HCT116 (cell line): Measurements from ENCODE around the gene XPNPEP1. TPM values are rescaled to one million over a fixed set of nuclear protein-coding genes. Genes with fewer than 3 reads are reported as not detected.

Source experiments
- ATAC-seq: fragments of 200-7000 bp; cut with Tn5 transposase; 2 replicates; pipeline ENCODE4 v1.9.1; 2020; ENCODE audit warnings: mild to moderate bottlenecking, moderate library complexity
- BruUV-seq: library from RNA; stranded (reverse); fragments of 400-500 nt; replicated peaks from 2 replicates; lab custom pipeline; 2021; lab: Mats Ljungman, UMichigan
- CTCF ChIA-PET: fragments of 300-600 bp; sonication (Branson Sonifier 250); formaldehyde crosslinking; loops from one replicate; lab custom pipeline; 2021; ENCODE audit warnings: antibody characterized with exemption; lab: Charles Lee
- POLR2A ChIA-PET: fragments of 300-600, 350-600 bp; sonication (Branson Sonifier 250); formaldehyde crosslinking; loops from one replicate; lab custom pipeline; 2021; ENCODE audit warnings: antibody characterized with exemption; lab: Charles Lee
- RAD21 ChIA-PET, 2 experiments: fragments of 300-600 bp; sonication (Branson Sonifier 250); formaldehyde crosslinking; loops; one replicate each; lab custom pipeline; 2023; ENCODE audit warnings: low total read pairs in 2 of 2; ENCODE audit not compliant: uncharacterized antibody in 2 of 2, unreplicated experiment in 2 of 2, low non-redundant PET in 1 of 2; lab: Charles Lee
- DNase-seq: peaks from one replicate; pipeline ENCODE4 v3.0.0-alpha.2; 2010; ENCODE audit warnings: low read depth, low spot score
- H2AFZ ChIP-seq: fragments of 200-600 bp; shearing (Covaris generic), sonication (generic); 2 replicates; pipeline ENCODE4 v1.6.1; 2017; ENCODE audit warnings: low read depth, mixed run types, mixed read lengths, antibody characterized with exemption, low read length; ENCODE audit not compliant: poor library complexity, severe bottlenecking
- H3K27ac ChIP-seq: 2 replicates; pipeline ENCODE4 v1.5.1; 2012; ENCODE audit warnings: low read depth, low read length
- H3K27me3 ChIP-seq: fragments of 200-600 bp; sonication (generic); 2 replicates; pipeline ENCODE4 v1.6.1; 2016; ENCODE audit warnings: mixed run types, low read length, mixed read lengths; ENCODE audit not compliant: insufficient read depth
- H3K36me3 ChIP-seq, 2 experiments: fragments of 200-500 bp in 1 of 2; fragments of 200-600 bp in 1 of 2; sonication (Bioruptor generic) in 1 of 2; sonication (generic) in 1 of 2; 2 replicates each; pipeline versions ENCODE4 v1.5.1 to v1.6.1; 2014 to 2016; ENCODE audit warnings: low read length in 2 of 2, inconsistent platforms in 1 of 2, mixed read lengths in 1 of 2, mixed run types in 1 of 2; ENCODE audit not compliant: insufficient read depth in 2 of 2, control insufficient read depth in 1 of 2
- H3K4me1 ChIP-seq, 2 experiments: fragments of 200-600 bp in 1 of 2; sonication (generic) in 1 of 2; 2 replicates each; pipeline versions ENCODE4 v1.5.1 to v1.6.1; 2012 to 2017; ENCODE audit warnings: low read length in 2 of 2, inconsistent platforms in 1 of 2, mild to moderate bottlenecking in 1 of 2, mixed read lengths in 1 of 2, mixed run types in 1 of 2, moderate library complexity in 1 of 2; ENCODE audit not compliant: insufficient read depth in 2 of 2, control insufficient read depth in 1 of 2
- H3K4me2 ChIP-seq: fragments of 200-600 bp; sonication (generic); 2 replicates; pipeline ENCODE4 v1.6.1; 2017; ENCODE audit warnings: mixed run types, low read length, mixed read lengths
- H3K4me3 ChIP-seq, 2 experiments: fragments of 200-600 bp in 1 of 2; sonication (generic) in 1 of 2; replicated peaks in 1 of 2; 2 replicates each; pipeline ENCODE4 v1.5.1; 2011 to 2016; ENCODE audit warnings: low read length in 2 of 2, control low read depth in 1 of 2, low read depth in 1 of 2, mild to moderate bottlenecking in 1 of 2, mixed read lengths in 1 of 2, mixed run types in 1 of 2
- H3K79me2 ChIP-seq: fragments of 200-600 bp; sonication (generic); 2 replicates; pipeline ENCODE4 v1.6.1; 2017; ENCODE audit warnings: mild to moderate bottlenecking, mixed run types, low read length, moderate library complexity, mixed read lengths; ENCODE audit not compliant: insufficient read depth
- H3K9ac ChIP-seq: fragments of 200-600 bp; sonication (generic); 2 replicates; pipeline ENCODE4 v1.6.1; 2016; ENCODE audit warnings: low read length, mixed read lengths
- H3K9me2 ChIP-seq: fragments of 200-600 bp; sonication (generic), shearing (Covaris generic); 2 replicates; pipeline ENCODE4 v1.6.1; 2017; ENCODE audit warnings: mixed run types, mild to moderate bottlenecking, moderate library complexity; ENCODE audit not compliant: insufficient read depth
- H3K9me3 ChIP-seq, 2 experiments: fragments of 200-500 bp in 1 of 2; fragments of 200-600 bp in 1 of 2; sonication (Bioruptor generic) in 1 of 2; sonication (generic) in 1 of 2; 2 replicates each; pipeline ENCODE4 v1.6.1; 2014 to 2017; ENCODE audit warnings: low read length in 2 of 2, mixed read lengths in 2 of 2, inconsistent platforms in 1 of 2, low read depth in 1 of 2, mild to moderate bottlenecking in 1 of 2, mixed run types in 1 of 2, moderate library complexity in 1 of 2; ENCODE audit not compliant: control insufficient read depth in 1 of 2, insufficient read depth in 1 of 2
- H4K20me1 ChIP-seq: fragments of 200-600 bp; sonication (generic), shearing (Covaris generic); 2 replicates; pipeline ENCODE4 v1.6.1; 2017; ENCODE audit warnings: mixed run types, mild to moderate bottlenecking, moderate library complexity; ENCODE audit not compliant: insufficient read depth
- CBX3 ChIP-seq: IDR thresholded peaks from 2 replicates; pipeline ENCODE4 v1.6.1; 2012; ENCODE audit warnings: low read depth
- RAD21 ChIP-seq: IDR thresholded peaks from 2 replicates; pipeline ENCODE4 v1.6.1; 2012; ENCODE audit warnings: low read depth, mild to moderate bottlenecking
- SIN3A ChIP-seq: IDR thresholded peaks from 2 replicates; pipeline ENCODE4 v1.6.1; 2012; ENCODE audit warnings: low read depth
- YY1 ChIP-seq: IDR thresholded peaks from 2 replicates; pipeline ENCODE4 v1.6.1; 2011; ENCODE audit warnings: low read length, low read depth, moderate library complexity, mild to moderate bottlenecking; ENCODE audit not compliant: insufficient replicate concordance; ENCODE audit errors: extremely low read depth
- intact Hi-C: fragments of 100-400 bp; cut with micrococcal nuclease; formaldehyde crosslinking; loops from 2 replicates; pipeline ENCODE4 v1.10.0; 2022
- total RNA-seq: library from RNA; stranded (reverse); gene quantifications from one replicate; pipeline ENCODE4 v1.2.1, GENCODE V29; 2021; ENCODE audit not compliant: unreplicated experiment
- TF ChIP-seq, protein P1 (sequence below): IDR thresholded peaks from 2 replicates; pipeline ENCODE4 v1.6.1; 2012
- TF ChIP-seq, protein P2 (sequence below), 3 experiments: fragments of 200-600 bp in 1 of 3; sonication (generic) in 1 of 3; IDR thresholded peaks in 2 of 3; conservative IDR thresholded peaks in 1 of 3; 2 replicates each; pipeline ENCODE4 v1.5.1; 2012 to 2017; ENCODE audit warnings: low read depth in 2 of 3, low read length in 2 of 3, antibody characterized with exemption in 1 of 3, borderline replicate concordance in 1 of 3, control low read depth in 1 of 3, mild to moderate bottlenecking in 1 of 3, mixed read lengths in 1 of 3, mixed run types in 1 of 3, moderate library complexity in 1 of 3; ENCODE audit not compliant: insufficient read depth in 1 of 3

The XPNPEP1 gene
- total RNA-seq, 1 experiment from 2014 or later: 87.3 TPM

DNA sequence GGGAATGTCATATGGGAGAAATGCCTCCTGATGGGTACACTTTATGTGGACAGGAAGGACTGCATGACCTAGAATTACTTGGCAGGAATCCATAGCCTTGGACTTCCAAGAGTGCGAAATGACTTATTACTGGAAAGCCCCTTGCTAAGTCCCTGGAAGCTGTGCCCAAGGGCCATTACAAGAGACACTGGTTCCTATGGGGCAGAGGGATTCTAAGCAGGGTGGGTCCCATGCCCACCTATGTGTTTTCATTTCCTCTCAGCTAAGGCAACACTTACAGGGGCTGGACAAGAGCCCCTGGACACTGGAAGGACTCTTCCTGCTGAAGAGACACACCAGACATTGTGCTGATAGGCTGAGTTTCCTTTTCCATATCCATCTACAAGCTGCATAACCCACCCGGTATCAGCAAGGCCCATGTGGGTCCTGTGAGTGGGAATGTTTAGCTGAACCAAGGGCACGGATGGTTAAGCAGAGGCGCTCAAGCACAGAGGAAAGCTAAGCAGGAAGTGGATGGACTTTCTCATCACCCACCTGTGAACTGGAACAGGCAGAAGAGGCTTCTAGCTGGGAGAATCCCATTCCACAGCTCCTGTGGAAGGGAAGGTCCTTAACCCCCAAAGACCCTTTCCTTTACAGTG is 56.2 kb downstream of the XPNPEP1 start:
- no peak for TF ChIP-seq YY1
- Histone ChIP-seq H3K4me2 (no peak overlapping the region), H3K27me3 (no peaks in the 10 kb centered on the region), H4K20me1 (no peaks in the 10 kb centered on the region), H2AFZ (no peak overlapping the region), H3K27ac (no peak overlapping the region), H3K36me3 (peaks cover 16 to 51% of the 10 kb centered on the region in 2 experiments; a peak in 3 of 4 replicates), H3K4me1 (no peaks in the 10 kb centered on the region), H3K4me3 (no peak overlapping the region), H3K9ac (no peak overlapping the region), H3K79me2 (no peaks in the 10 kb centered on the region), H3K9me2 (no peaks in the 10 kb centered on the region), H3K9me3 (no peaks in the 10 kb centered on the region)
- intact Hi-C loops: no loop called here
- RAD21 ChIA-PET: no interaction called here
- BruUV-seq: no TSS peak
- ATAC-seq (no peak), DNase-seq (no peak)
- CTCF ChIA-PET: interaction anchor here (0.6 to 1.2 kb wide), 3 partner anchors 14 to 17 kb away, joined by 3 to 5 read pairs (median 3); no protein-coding TSS in a partner anchor
- POLR2A ChIA-PET: no interaction called here

DNA sequence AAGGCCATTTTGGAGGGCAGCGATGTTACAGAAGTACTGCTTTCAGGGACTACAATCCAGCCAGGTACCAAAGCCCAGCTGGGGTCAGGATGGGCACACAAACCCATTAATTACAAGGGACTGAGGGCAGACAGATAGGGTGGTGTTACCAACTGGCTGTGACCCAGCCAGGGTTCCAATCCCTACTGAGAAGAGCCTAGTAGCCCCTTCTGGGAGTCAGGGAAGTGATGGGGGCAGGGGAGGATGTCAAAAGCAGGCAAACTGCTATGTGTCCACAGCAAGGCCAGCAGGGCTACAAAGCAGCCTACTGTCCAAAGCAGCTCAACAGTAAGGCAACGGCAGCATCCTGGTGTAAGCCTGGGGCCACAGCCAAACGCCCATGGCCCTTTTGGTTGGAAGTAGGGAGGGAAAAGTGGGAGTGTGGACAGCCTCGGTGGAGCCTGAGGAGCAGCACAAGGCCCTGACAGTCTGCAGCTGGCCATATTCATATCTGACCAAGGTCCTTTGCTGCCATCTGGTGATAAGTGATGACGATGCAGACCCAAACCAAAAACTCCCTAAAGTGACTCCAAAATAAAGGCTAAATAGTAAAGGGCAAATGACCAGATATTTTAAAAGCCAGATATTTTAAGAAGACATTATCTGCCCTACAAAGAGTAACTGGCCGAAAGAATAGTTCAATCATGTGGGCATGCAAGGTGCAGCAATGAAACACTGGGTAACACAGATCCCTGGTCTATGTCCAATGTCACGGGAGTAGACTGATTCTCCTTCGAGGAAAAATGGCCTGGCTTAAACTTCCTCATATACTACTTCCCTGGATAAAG is 56.9 kb downstream of the XPNPEP1 start:
- no TSS peak for BruUV-seq
- peak; percentile 83 for ATAC-seq

More for the DNA sequence above, 56.9 kb downstream of the XPNPEP1 start:
- Histone ChIP-seq H3K27ac (no peak overlapping the region), H2AFZ (no peak overlapping the region), H3K36me3 (peaks cover 16 to 46% of the 10 kb centered on the region in 2 experiments; a peak in 3 of 4 replicates), H3K9me3 (no peaks in the 10 kb centered on the region), H4K20me1 (no peaks in the 10 kb centered on the region), H3K4me1 (no peaks in the 10 kb centered on the region), H3K9me2 (no peaks in the 10 kb centered on the region), H3K27me3 (no peaks in the 10 kb centered on the region), H3K79me2 (no peaks in the 10 kb centered on the region), H3K4me3 (no peak overlapping the region), H3K4me2 (no peak overlapping the region), H3K9ac (no peak overlapping the region)
- CTCF ChIA-PET: interaction anchor here (0.6 to 1.2 kb wide), 2 partner anchors 14 to 18 kb away, joined by 3 read pairs; no protein-coding TSS in a partner anchor
- TF ChIP-seq CBX3 (no peak), SIN3A (no peak), RAD21 (peak; percentile 37)
- TF ChIP-seq, protein P1, sequence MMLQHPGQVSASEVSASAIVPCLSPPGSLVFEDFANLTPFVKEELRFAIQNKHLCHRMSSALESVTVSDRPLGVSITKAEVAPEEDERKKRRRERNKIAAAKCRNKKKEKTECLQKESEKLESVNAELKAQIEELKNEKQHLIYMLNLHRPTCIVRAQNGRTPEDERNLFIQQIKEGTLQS: no peak
- TF ChIP-seq, protein P2, sequence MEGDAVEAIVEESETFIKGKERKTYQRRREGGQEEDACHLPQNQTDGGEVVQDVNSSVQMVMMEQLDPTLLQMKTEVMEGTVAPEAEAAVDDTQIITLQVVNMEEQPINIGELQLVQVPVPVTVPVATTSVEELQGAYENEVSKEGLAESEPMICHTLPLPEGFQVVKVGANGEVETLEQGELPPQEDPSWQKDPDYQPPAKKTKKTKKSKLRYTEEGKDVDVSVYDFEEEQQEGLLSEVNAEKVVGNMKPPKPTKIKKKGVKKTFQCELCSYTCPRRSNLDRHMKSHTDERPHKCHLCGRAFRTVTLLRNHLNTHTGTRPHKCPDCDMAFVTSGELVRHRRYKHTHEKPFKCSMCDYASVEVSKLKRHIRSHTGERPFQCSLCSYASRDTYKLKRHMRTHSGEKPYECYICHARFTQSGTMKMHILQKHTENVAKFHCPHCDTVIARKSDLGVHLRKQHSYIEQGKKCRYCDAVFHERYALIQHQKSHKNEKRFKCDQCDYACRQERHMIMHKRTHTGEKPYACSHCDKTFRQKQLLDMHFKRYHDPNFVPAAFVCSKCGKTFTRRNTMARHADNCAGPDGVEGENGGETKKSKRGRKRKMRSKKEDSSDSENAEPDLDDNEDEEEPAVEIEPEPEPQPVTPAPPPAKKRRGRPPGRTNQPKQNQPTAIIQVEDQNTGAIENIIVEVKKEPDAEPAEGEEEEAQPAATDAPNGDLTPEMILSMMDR (IDR thresholded peaks at IDR 0.05 in 2 of 3, conservative IDR thresholded peaks at IDR 0.05 in 1 of 3; ENCODE audit: borderline replicate concordance in 1 of 3, insufficient read depth in 1 of 3, low read depth in 2 of 3, low read length in 2 of 3): peak in 2 of 3 experiments; percentile 46 to 49; a peak in 3 of 6 replicates
- RAD21 ChIA-PET: no interaction called here
- POLR2A ChIA-PET: no interaction called here
- intact Hi-C loops: no loop called here
- DNase-seq: peak; percentile 6
